ENCODE results near the gene CEP95.
A peak's percentile ranks its signal among the peaks of the same experiment; 100 is the strongest.

Gene CEP95

GRCh38 chr17:64534187-64534586 lies 27.4 kb downstream of the CEP95 start:
- Histone ChIP-seq H3K9ac (no peak overlapping the region), H3K4me1 (ENCODE audit: low read depth, poor library complexity, severe bottlenecking) (no peaks in the 10 kb centered on the region), H3K27ac (no peak overlapping the region), H2AFZ (ENCODE audit: low read depth) (no peak overlapping the region), H3K36me3 (ENCODE audit: insufficient read depth) (peaks cover 7% of the 10 kb centered on the region; the same call in 1 of the 2 replicates), H3K4me2 (no peak overlapping the region), H4K20me1 (ENCODE audit: insufficient read depth) (no peaks in the 10 kb centered on the region), H3K27me3 (ENCODE audit: insufficient read depth, low read depth) (no peaks in the 10 kb centered on the region), H3K4me3 (IDR thresholded peaks at IDR 0.05; ENCODE audit: insufficient read depth, low read depth, low read length) (no peak overlapping the region), H3K79me2 (ENCODE audit: insufficient read depth, low read depth) (no peaks in the 10 kb centered on the region)
- TF ChIP-seq CTCF (conservative IDR thresholded peaks at IDR 0.05; ENCODE audit: low read depth, low read length), result peak; percentile 21; the same call in 1 of the 2 replicates

- Histone ChIP-seq H3K27me3 (ENCODE audit: insufficient read depth, low read depth) (no peaks in the 10 kb centered on the region), H3K27ac (no peak overlapping the region), H3K36me3 (ENCODE audit: insufficient read depth) (peaks cover 7% of the 10 kb centered on the region; the same call in 1 of the 2 replicates), H2AFZ (ENCODE audit: low read depth) (no peak overlapping the region), H4K20me1 (ENCODE audit: insufficient read depth) (no peaks in the 10 kb centered on the region), H3K4me1 (ENCODE audit: low read depth, poor library complexity, severe bottlenecking) (no peaks in the 10 kb centered on the region), H3K9ac (no peak overlapping the region), H3K79me2 (ENCODE audit: insufficient read depth, low read depth) (no peaks in the 10 kb centered on the region), H3K4me3 (IDR thresholded peaks at IDR 0.05; ENCODE audit: insufficient read depth, low read depth, low read length) (no peak overlapping the region), H3K4me2 (no peak overlapping the region)
- no peak for TF ChIP-seq CTCF (conservative IDR thresholded peaks at IDR 0.05; ENCODE audit: low read depth, low read length)
Measured at GRCh38 chr17:64535357-64535756, 28.6 kb downstream of the CEP95 start.

- no peaks in the 10 kb centered on the region for H4K20me1 ChIP-seq (ENCODE audit: insufficient read depth)
- no peak overlapping the region for H3K9ac ChIP-seq
- H3K4me3 ChIP-seq (IDR thresholded peaks at IDR 0.05; ENCODE audit: insufficient read depth, low read depth, low read length), result no peak overlapping the region
- no peaks in the 10 kb centered on the region for H3K79me2 ChIP-seq (ENCODE audit: insufficient read depth, low read depth)
- no peak overlapping the region for H2AFZ ChIP-seq (ENCODE audit: low read depth)
- TF ChIP-seq CTCF (conservative IDR thresholded peaks at IDR 0.05; ENCODE audit: low read depth, low read length), result no peak
- H3K27me3 ChIP-seq (ENCODE audit: insufficient read depth, low read depth), result no peaks in the 10 kb centered on the region
- H3K27ac ChIP-seq, result no peak overlapping the region
- H3K4me2 ChIP-seq, result no peak overlapping the region
- no peaks in the 10 kb centered on the region for H3K4me1 ChIP-seq (ENCODE audit: low read depth, poor library complexity, severe bottlenecking)
- 0 out of 2 replicates have a peak, but pooled peaks cover 4% of the 10 kb centered on the region for H3K36me3 ChIP-seq (ENCODE audit: insufficient read depth)
Measured at GRCh38 chr17:64536913-64537312, 30.1 kb downstream of the CEP95 start.

GRCh38 chr17:64537488-64537887 lies 30.7 kb downstream of the CEP95 start:
- Histone ChIP-seq H3K4me2 (no peak overlapping the region), H3K36me3 (ENCODE audit: insufficient read depth) (0 out of 2 replicates have a peak, but pooled peaks cover 4% of the 10 kb centered on the region), H3K9ac (no peak overlapping the region)

More at GRCh38 chr17:64537488-64537887, 30.7 kb downstream of the CEP95 start:
- Histone ChIP-seq H3K79me2 (ENCODE audit: insufficient read depth, low read depth) (no peaks in the 10 kb centered on the region), H2AFZ (ENCODE audit: low read depth) (no peak overlapping the region), H4K20me1 (ENCODE audit: insufficient read depth) (no peaks in the 10 kb centered on the region), H3K4me3 (IDR thresholded peaks at IDR 0.05; ENCODE audit: insufficient read depth, low read depth, low read length) (no peak overlapping the region), H3K27ac (no peak overlapping the region), H3K27me3 (ENCODE audit: insufficient read depth, low read depth) (no peaks in the 10 kb centered on the region), H3K4me1 (ENCODE audit: low read depth, poor library complexity, severe bottlenecking) (no peaks in the 10 kb centered on the region)
- TF ChIP-seq CTCF (conservative IDR thresholded peaks at IDR 0.05; ENCODE audit: low read depth, low read length), result no peak

Data from KMS-11 (cell line).